HL-60 (cell line): Measurements from ENCODE around the gene DMAP1.

ENCODE experiments used
- GABPA ChIP-seq: IDR thresholded peaks from 2 replicates; pipeline ENCODE4 v1.6.1; 2012; ENCODE audit warnings: low read depth
- POLR2AphosphoS5 ChIP-seq: IDR thresholded peaks from 2 replicates; pipeline ENCODE4 v1.6.1; 2012; ENCODE audit warnings: low read depth
- SPI1 ChIP-seq: IDR thresholded peaks from 2 replicates; pipeline ENCODE4 v1.6.1; 2012; ENCODE audit warnings: low read depth, mild to moderate bottlenecking, borderline replicate concordance
- TF ChIP-seq, protein P1 (sequence below): IDR thresholded peaks from one replicate; pipeline ENCODE4 v1.5.1; 2011; ENCODE audit warnings: low read length, control low read depth, inconsistent platforms; ENCODE audit not compliant: insufficient read depth
- TF ChIP-seq, protein P2 (sequence below): IDR thresholded peaks from 2 replicates; pipeline ENCODE4 v1.6.1; 2012; ENCODE audit warnings: low read depth; ENCODE audit not compliant: insufficient replicate concordance

DNA sequence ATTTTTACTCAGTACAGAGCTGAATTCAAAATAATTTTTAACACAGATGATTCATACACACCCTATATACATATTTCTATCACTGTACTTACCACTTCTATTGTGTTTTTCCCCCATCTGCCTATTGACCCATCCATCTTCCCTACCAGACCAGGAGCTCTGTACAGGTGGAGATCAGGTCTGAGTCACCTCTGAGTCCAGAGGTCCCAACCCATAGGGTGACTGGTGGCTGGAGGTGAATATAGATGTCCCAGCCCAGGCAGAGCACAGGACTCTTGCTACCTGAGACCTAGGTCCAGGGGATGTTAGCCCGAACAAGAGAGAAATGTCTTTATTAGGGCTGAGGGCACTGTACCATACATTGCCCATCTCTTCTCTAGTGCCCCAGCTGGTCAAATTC, 54.8 kb downstream of the DMAP1 start:
- TF ChIP-seq, protein P1, sequence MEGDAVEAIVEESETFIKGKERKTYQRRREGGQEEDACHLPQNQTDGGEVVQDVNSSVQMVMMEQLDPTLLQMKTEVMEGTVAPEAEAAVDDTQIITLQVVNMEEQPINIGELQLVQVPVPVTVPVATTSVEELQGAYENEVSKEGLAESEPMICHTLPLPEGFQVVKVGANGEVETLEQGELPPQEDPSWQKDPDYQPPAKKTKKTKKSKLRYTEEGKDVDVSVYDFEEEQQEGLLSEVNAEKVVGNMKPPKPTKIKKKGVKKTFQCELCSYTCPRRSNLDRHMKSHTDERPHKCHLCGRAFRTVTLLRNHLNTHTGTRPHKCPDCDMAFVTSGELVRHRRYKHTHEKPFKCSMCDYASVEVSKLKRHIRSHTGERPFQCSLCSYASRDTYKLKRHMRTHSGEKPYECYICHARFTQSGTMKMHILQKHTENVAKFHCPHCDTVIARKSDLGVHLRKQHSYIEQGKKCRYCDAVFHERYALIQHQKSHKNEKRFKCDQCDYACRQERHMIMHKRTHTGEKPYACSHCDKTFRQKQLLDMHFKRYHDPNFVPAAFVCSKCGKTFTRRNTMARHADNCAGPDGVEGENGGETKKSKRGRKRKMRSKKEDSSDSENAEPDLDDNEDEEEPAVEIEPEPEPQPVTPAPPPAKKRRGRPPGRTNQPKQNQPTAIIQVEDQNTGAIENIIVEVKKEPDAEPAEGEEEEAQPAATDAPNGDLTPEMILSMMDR: no peak
- no peak for TF ChIP-seq GABPA
- no peak for TF ChIP-seq POLR2AphosphoS5
- TF ChIP-seq, protein P2, sequence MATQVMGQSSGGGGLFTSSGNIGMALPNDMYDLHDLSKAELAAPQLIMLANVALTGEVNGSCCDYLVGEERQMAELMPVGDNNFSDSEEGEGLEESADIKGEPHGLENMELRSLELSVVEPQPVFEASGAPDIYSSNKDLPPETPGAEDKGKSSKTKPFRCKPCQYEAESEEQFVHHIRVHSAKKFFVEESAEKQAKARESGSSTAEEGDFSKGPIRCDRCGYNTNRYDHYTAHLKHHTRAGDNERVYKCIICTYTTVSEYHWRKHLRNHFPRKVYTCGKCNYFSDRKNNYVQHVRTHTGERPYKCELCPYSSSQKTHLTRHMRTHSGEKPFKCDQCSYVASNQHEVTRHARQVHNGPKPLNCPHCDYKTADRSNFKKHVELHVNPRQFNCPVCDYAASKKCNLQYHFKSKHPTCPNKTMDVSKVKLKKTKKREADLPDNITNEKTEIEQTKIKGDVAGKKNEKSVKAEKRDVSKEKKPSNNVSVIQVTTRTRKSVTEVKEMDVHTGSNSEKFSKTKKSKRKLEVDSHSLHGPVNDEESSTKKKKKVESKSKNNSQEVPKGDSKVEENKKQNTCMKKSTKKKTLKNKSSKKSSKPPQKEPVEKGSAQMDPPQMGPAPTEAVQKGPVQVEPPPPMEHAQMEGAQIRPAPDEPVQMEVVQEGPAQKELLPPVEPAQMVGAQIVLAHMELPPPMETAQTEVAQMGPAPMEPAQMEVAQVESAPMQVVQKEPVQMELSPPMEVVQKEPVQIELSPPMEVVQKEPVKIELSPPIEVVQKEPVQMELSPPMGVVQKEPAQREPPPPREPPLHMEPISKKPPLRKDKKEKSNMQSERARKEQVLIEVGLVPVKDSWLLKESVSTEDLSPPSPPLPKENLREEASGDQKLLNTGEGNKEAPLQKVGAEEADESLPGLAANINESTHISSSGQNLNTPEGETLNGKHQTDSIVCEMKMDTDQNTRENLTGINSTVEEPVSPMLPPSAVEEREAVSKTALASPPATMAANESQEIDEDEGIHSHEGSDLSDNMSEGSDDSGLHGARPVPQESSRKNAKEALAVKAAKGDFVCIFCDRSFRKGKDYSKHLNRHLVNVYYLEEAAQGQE: no peak
- no peak for TF ChIP-seq SPI1
